DMS 273 (cell line): Measurements from ENCODE around the gene PSMC3.
A peak's percentile ranks its signal among the peaks of the same experiment; 100 is the strongest.

Source experiments
- DNase-seq: peaks from one replicate; lab custom pipeline; 2025; ENCODE audit not compliant: unreplicated experiment; lab: John Stamatoyannopoulos, UW

PSMC3 gene

GRCh38 chr11:47377571-47378009 lies 48.6 kb downstream of the PSMC3 start:
- DNase-seq: no peak

DNA sequence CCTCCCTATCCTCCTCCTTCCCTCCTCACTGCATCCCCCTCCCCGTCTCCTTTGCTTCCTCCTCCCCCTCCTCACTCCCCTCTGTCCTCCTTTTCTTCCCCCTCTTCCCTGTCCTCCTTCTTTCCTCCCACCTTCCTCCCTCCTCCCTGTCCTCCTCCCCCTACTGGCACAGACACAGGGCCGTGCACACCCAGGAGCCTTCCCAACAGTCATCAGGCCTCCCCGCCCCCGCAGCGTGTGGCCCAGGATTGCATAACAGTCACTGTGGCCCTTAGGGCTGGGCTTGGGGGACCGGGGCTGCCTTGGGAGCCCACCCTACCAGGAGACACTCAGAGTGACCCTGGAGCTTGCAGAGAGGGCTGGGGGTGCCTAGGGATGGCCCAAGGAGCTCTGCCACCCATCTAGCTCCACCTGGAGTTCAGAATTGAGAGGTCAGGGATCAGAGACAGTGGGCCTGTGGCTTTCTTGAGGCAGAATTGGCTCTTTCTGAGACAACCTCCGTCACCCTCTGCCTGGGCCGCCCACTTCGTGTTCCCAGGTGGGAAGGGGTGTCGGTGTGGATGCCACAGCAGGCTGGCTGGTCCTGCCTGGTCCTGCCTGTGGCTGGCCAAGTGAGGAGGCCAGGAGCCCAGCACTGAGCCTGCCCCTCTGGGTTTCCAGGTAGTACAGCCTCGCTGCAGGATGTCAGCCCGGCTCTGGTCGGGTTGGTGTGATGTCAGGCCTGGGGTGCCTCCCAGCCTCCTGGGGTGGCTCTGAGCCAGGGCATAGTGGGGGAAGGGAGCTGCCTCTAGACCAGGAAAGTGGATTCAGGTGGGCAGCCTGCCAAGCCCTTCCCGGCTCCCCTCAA lies 49.5 kb downstream of the PSMC3 start:
- no peak for DNase-seq

GRCh38 chr11:47376107-47376524 lies 50.1 kb downstream of the PSMC3 start:
- DNase-seq: no peak

DNA sequence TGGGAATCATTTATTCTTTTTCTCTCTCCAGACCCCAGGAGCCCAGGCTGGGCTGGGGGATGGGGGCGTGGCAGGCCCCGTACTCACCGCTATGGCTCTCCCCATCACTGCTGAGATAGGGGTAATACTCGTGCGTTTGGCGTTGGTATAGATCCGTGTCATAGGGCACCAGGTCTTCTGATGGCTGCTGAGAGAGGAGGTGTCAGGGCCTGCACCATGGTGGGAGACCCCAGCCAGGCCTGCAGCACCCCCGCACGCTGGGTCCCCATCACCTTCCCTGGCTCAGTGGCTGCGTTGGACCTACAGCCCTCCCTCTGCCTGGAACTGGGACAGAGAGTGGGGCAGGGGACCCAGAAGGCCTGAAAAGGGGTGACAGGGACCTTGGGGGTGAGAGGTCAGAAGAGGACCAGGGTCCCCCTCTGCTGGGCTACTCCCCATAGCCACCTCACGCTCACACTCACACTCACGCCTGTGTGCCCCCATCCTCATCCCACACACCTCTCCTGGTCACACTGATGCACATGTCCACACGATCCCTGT lies 50.6 kb downstream of the PSMC3 start:
- no peak for DNase-seq

- DNase-seq: no peak
These were observed 51.2 kb downstream of the PSMC3 start for GRCh38 chr11:47375020-47375419.

- no peak for DNase-seq
These were observed 51.6 kb downstream of the PSMC3 start for GRCh38 chr11:47374720-47375019.

DNA sequence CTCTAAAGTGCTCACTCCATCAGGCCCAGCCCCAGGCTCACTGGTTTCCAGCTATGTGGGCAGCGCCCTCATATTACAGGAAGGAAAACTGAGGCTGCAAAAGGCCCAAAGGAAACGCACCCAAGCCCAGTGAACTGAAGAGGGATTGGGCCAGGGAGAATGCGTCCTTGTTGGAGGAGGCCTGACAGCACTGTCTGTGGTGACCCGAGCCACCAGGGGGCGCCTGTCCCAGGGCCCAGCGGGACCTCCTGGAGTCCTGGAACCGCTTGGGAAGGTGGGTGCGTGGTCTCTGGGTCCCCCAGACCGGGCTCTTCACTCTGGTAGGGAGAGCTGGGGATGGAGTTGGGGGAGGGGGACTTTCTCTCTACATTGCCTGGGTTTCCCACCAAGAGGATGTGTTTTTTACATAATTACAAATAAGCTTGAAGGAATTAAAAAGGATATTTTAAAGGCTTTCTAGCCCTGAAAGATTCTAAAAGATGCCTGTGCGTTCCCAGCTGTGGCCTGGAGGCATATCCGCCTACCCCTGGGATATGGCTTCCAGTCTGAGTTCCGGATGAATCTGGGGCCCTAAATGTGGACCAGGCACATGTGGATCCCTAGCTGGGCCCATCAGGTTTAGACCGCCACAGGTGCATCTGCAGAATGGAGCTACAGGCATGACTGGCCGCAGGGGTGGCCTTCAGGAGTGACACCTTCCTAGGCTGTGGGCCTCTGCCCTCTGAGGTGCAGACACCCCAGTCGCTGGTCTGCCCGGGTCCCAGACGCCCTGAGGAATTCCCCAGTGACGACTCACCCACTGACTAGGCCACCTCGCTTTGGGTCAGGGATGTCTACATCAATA lies 52.1 kb downstream of the PSMC3 start:
- peak; percentile 86 for DNase-seq

GRCh38 chr11:47372422-47372821 lies 53.8 kb downstream of the PSMC3 start:
- no peak for DNase-seq

DNA sequence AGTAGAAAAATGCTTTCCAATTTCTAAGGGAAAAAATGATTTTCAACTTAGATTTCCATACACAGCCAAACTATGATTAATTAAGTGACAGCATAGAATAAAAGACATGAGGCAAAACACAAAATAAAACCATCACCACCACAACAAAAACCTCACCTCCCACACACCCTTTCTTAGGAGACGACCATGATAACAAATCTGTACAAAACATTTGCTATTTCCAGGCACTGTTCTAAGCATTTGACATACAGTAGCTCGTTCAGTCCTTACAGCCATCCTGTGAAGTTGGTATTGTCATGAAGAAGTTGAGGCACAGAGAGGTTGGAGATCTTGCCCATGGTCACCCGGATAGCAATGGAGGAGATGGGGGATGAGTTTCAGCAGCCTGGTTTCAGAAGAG lies 56.6 kb downstream of the PSMC3 start:
- no peak for DNase-seq
